ENCODE data around the gene GALNS.

- TF ChIP-seq POLR2A (IDR thresholded peaks at IDR 0.05): no peak
- TF ChIP-seq, protein P1, sequence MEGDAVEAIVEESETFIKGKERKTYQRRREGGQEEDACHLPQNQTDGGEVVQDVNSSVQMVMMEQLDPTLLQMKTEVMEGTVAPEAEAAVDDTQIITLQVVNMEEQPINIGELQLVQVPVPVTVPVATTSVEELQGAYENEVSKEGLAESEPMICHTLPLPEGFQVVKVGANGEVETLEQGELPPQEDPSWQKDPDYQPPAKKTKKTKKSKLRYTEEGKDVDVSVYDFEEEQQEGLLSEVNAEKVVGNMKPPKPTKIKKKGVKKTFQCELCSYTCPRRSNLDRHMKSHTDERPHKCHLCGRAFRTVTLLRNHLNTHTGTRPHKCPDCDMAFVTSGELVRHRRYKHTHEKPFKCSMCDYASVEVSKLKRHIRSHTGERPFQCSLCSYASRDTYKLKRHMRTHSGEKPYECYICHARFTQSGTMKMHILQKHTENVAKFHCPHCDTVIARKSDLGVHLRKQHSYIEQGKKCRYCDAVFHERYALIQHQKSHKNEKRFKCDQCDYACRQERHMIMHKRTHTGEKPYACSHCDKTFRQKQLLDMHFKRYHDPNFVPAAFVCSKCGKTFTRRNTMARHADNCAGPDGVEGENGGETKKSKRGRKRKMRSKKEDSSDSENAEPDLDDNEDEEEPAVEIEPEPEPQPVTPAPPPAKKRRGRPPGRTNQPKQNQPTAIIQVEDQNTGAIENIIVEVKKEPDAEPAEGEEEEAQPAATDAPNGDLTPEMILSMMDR (IDR thresholded peaks at IDR 0.05 in 8 of 11, conservative IDR thresholded peaks at IDR 0.05 in 3 of 11): no peak
Observed at GRCh38 chr16:88855736-88856121, 1.0 kb downstream of the GALNS start.
